ENCODE measurements around the gene SLC7A10.
A peak's percentile ranks its signal among the peaks of the same experiment; 100 is the strongest.
"Not testable (repeated sequence)": the region's sequence is repeated elsewhere in the genome, so short reads cannot be mapped to it uniquely, and the experiment has no call there.

The SLC7A10 gene

GRCh38 chr19:33195645-33196347 lies 29.9 kb downstream of the SLC7A10 start:
- peaks cover 0 to 7% of the 10 kb centered on the region in 2 donors for H3K36me3 ChIP-seq (ENCODE audit: control insufficient read depth in 1 of 2, insufficient read depth in 2 of 2, low read length in 2 of 2)
- peak overlapping the region; percentile 44 to 80 for H3K4me3 ChIP-seq (ENCODE audit: low read depth in 1 of 2, low read length in 2 of 2)
- peak overlapping the region; percentile 4 for H3K27ac ChIP-seq (ENCODE audit: low read length)
- peaks cover 0 to 15% of the 10 kb centered on the region in 2 donors for H3K4me1 ChIP-seq (ENCODE audit: control insufficient read depth in 1 of 2, insufficient read depth in 2 of 2, low read length in 2 of 2)
- H3K9me3 ChIP-seq (ENCODE audit: control insufficient read depth in 1 of 2, low read length in 2 of 2): no peaks in the 10 kb centered on the region
- peaks cover 4% of the 10 kb centered on the region for H3K27me3 ChIP-seq (ENCODE audit: low read depth, low read length)

DNA sequence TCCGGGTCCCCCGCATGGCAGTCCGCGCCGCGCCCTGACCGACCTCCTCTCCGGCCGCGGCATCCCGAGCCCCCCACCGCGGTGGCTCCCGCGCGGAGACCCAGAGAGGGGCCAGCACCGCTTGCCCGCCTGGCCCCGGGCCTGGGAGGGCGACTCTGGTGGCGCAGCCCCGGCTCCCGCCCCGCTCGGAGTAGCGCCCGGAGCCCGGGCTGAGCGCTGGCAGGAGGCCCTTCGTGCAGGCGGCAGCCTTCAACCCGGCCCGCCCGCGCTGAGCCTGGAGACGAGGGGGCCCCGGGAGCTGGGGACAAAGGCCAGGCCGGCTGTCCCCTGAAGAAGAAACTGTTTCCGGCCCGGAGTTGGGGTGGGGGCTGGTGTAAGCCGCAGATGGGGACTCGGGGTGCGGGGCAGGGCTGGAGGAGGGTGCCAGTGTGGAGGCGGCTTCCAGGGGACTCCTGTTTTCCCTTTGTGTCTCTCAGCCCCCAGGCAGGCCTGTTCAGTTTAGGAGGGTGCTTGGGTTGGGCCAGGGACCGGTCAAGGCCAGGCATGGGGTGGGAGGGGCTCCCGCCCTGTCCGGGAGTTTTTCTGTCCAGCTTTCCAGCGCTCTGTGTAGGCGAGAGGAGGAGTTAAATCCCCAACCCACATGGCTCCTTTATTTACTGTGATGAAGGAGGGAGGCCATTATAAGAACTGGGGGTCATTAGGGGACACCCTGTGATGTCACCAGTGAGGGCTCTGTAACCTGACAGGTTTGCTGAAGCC lies 30.6 kb downstream of the SLC7A10 start:
- Histone ChIP-seq H3K36me3 (ENCODE audit: control insufficient read depth in 1 of 2, insufficient read depth in 2 of 2, low read length in 2 of 2) (peaks cover 0 to 7% of the 10 kb centered on the region in 2 donors), H3K27ac (ENCODE audit: low read length) (peak overlapping the region; percentile 4), H3K4me1 (ENCODE audit: control insufficient read depth in 1 of 2, insufficient read depth in 2 of 2, low read length in 2 of 2) (peaks cover 0 to 15% of the 10 kb centered on the region in 2 donors), H3K4me3 (ENCODE audit: low read depth in 1 of 2, low read length in 2 of 2) (peak overlapping the region; percentile 44 to 80), H3K9me3 (ENCODE audit: control insufficient read depth in 1 of 2, low read length in 2 of 2) (no peaks in the 10 kb centered on the region), H3K27me3 (ENCODE audit: low read depth, low read length) (peaks cover 4% of the 10 kb centered on the region)

GRCh38 chr19:33194532-33194885 lies 31.1 kb downstream of the SLC7A10 start:
- Histone ChIP-seq H3K9me3 (ENCODE audit: control insufficient read depth in 1 of 2, low read length in 2 of 2) (no peaks in the 10 kb centered on the region), H3K36me3 (ENCODE audit: control insufficient read depth in 1 of 2, insufficient read depth in 2 of 2, low read length in 2 of 2) (peaks cover 0 to 5% of the 10 kb centered on the region in 2 donors), H3K4me3 (ENCODE audit: low read depth in 1 of 2, low read length in 2 of 2) (peak overlapping the region in 1 of 2 donors; percentile 80), H3K4me1 (ENCODE audit: control insufficient read depth in 1 of 2, insufficient read depth in 2 of 2, low read length in 2 of 2) (peaks cover 0 to 15% of the 10 kb centered on the region in 2 donors), H3K27me3 (ENCODE audit: low read depth, low read length) (peaks cover 4% of the 10 kb centered on the region), H3K27ac (ENCODE audit: low read length) (no peak overlapping the region)

GRCh38 chr19:33193865-33194362 lies 31.7 kb downstream of the SLC7A10 start, which contains the start of gene LRP3:
Gene LRP3 (plus strand): TSS chr19:33194330. CDS start chr19:33194786, 456 bp downstream.
- H3K4me1 ChIP-seq (ENCODE audit: control insufficient read depth in 1 of 2, insufficient read depth in 2 of 2, low read length in 2 of 2): peaks cover 0 to 15% of the 10 kb centered on the region in 2 donors
- peaks cover 4% of the 10 kb centered on the region for H3K27me3 ChIP-seq (ENCODE audit: low read depth, low read length)
- H3K27ac ChIP-seq (ENCODE audit: low read length): peak within 1 kb of the TSS; percentile 4
- no peaks in the 10 kb centered on the region for H3K9me3 ChIP-seq (ENCODE audit: control insufficient read depth in 1 of 2, low read length in 2 of 2)
- H3K36me3 ChIP-seq (ENCODE audit: control insufficient read depth in 1 of 2, insufficient read depth in 2 of 2, low read length in 2 of 2): no peaks in the 10 kb centered on the region
- H3K4me3 ChIP-seq (ENCODE audit: low read depth in 1 of 2, low read length in 2 of 2): peak within 1 kb of the TSS; percentile 44 to 80

DNA sequence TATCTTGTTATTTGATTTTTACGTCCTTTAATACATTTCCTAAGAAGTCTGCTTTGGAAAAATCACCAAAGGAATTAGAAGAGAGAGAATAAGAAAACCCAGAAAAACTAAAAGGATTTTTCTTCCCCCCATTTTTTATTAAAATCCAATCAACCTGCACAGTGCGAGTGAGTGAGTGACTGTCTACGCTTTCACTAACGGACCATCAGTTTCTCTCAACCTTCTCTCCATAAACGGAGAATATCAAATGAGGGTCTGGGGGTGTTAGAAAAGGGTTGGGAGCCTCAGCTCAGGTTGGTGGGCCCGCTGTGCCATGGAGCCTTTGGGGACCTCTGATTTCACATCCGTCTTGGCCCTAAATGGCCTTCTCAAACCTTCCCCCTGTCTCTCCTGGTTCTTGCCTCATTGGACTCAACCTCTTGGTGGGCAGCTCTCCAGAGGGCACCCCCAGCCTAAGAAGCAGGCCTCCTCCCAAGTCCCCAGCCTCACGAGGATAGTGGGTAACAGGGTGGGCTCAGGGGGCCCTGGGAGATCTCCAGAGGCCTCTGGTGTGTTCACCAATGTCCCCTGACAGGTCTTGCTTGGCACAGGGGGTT lies 32.3 kb downstream of the SLC7A10 start:
- Histone ChIP-seq H3K4me1 (ENCODE audit: control insufficient read depth in 1 of 2, insufficient read depth in 2 of 2, low read length in 2 of 2) (peaks cover 0 to 15% of the 10 kb centered on the region in 2 donors), H3K36me3 (ENCODE audit: control insufficient read depth in 1 of 2, insufficient read depth in 2 of 2, low read length in 2 of 2) (no peaks in the 10 kb centered on the region), H3K27me3 (ENCODE audit: low read depth, low read length) (peaks cover 4% of the 10 kb centered on the region), H3K27ac (ENCODE audit: low read length) (no peak overlapping the region), H3K4me3 (ENCODE audit: low read depth in 1 of 2, low read length in 2 of 2) (no peak overlapping the region), H3K9me3 (ENCODE audit: control insufficient read depth in 1 of 2, low read length in 2 of 2) (no peaks in the 10 kb centered on the region)

GRCh38 chr19:33192010-33192409 lies 33.6 kb downstream of the SLC7A10 start:
- no peak overlapping the region for H3K27ac ChIP-seq (ENCODE audit: low read length)
- H3K4me1 ChIP-seq (ENCODE audit: control insufficient read depth in 1 of 2, insufficient read depth in 2 of 2, low read length in 2 of 2): peaks cover 0 to 15% of the 10 kb centered on the region in 2 donors
- peaks cover 4% of the 10 kb centered on the region for H3K27me3 ChIP-seq (ENCODE audit: low read depth, low read length)
- no peak overlapping the region for H3K4me3 ChIP-seq (ENCODE audit: low read depth in 1 of 2, low read length in 2 of 2)
- H3K9me3 ChIP-seq (ENCODE audit: control insufficient read depth in 1 of 2, low read length in 2 of 2): no peaks in the 10 kb centered on the region
- no peaks in the 10 kb centered on the region for H3K36me3 ChIP-seq (ENCODE audit: control insufficient read depth in 1 of 2, insufficient read depth in 2 of 2, low read length in 2 of 2)

GRCh38 chr19:33191501-33191900 lies 34.1 kb downstream of the SLC7A10 start:
- Histone ChIP-seq H3K27me3 (ENCODE audit: low read depth, low read length) (peaks cover 4% of the 10 kb centered on the region), H3K27ac (ENCODE audit: low read length) (no peak overlapping the region), H3K36me3 (ENCODE audit: control insufficient read depth in 1 of 2, insufficient read depth in 2 of 2, low read length in 2 of 2) (no peaks in the 10 kb centered on the region), H3K4me3 (ENCODE audit: low read depth in 1 of 2, low read length in 2 of 2) (no peak overlapping the region), H3K4me1 (ENCODE audit: control insufficient read depth in 1 of 2, insufficient read depth in 2 of 2, low read length in 2 of 2) (peaks cover 0 to 15% of the 10 kb centered on the region in 2 donors), H3K9me3 (ENCODE audit: control insufficient read depth in 1 of 2, low read length in 2 of 2) (no peaks in the 10 kb centered on the region)

DNA sequence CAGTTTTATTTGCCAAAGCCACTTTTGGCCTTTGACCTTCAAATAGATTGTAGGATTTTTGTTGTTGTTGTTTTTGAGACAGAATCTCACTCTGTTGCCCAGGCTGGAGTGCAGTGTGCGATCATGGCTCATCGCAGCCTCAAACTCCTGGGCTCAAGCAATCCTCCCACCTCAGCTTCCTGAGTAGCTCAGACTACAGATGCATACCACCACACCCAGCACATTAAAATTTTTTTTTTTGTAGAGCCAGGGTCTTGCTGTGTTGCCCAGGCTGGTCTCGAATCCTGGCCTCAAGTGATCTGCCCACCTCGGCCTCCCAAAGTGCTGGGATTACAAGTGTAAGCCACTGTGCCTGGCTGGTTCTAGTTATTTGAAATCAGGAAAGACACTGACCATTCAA lies 34.6 kb downstream of the SLC7A10 start:
- not testable (repeated sequence) for H3K27ac ChIP-seq (ENCODE audit: low read length); H3K9me3 ChIP-seq (ENCODE audit: control insufficient read depth in 1 of 2, low read length in 2 of 2); H3K4me3 ChIP-seq (ENCODE audit: low read depth in 1 of 2, low read length in 2 of 2); H3K27me3 ChIP-seq (ENCODE audit: low read depth, low read length); H3K36me3 ChIP-seq (ENCODE audit: control insufficient read depth in 1 of 2, insufficient read depth in 2 of 2, low read length in 2 of 2)
- peaks cover 0 to 11% of the 10 kb centered on the region in 2 donors for H3K4me1 ChIP-seq (ENCODE audit: control insufficient read depth in 1 of 2, insufficient read depth in 2 of 2, low read length in 2 of 2)

DNA sequence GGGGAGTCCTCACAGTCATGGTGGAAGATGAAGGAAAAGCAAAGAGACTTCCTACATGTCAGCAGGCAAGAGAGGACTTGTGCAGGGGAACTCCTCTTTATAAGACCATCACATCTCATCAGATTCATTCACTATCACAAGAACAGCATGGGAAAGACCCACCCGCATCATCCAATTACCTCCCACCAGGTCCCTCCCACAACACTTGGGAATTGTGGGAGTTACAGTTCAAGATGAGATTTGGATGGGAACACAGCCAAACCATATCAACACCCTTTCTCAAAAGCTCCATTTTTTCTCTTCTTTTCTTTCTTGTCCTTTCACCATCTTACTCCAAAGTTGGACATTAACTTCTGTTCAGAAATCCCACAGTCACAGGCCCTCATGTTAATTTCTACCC lies 36.2 kb downstream of the SLC7A10 start:
- no peak overlapping the region for H3K4me3 ChIP-seq (ENCODE audit: low read depth in 1 of 2, low read length in 2 of 2)
- H3K9me3 ChIP-seq (ENCODE audit: control insufficient read depth in 1 of 2, low read length in 2 of 2): no peaks in the 10 kb centered on the region
- H3K27me3 ChIP-seq (ENCODE audit: low read depth, low read length): peaks cover 4% of the 10 kb centered on the region
- H3K36me3 ChIP-seq (ENCODE audit: control insufficient read depth in 1 of 2, insufficient read depth in 2 of 2, low read length in 2 of 2): no peaks in the 10 kb centered on the region
- no peak overlapping the region for H3K27ac ChIP-seq (ENCODE audit: low read length)
- H3K4me1 ChIP-seq (ENCODE audit: control insufficient read depth in 1 of 2, insufficient read depth in 2 of 2, low read length in 2 of 2): peaks cover 0 to under 1% of the 10 kb centered on the region in 2 donors

GRCh38 chr19:33187183-33187540 lies 38.5 kb downstream of the SLC7A10 start:
- Histone ChIP-seq H3K4me3 (ENCODE audit: low read depth in 1 of 2, low read length in 2 of 2) (no peak overlapping the region), H3K27ac (ENCODE audit: low read length) (no peak overlapping the region), H3K9me3 (ENCODE audit: control insufficient read depth in 1 of 2, low read length in 2 of 2) (no peaks in the 10 kb centered on the region), H3K36me3 (ENCODE audit: control insufficient read depth in 1 of 2, insufficient read depth in 2 of 2, low read length in 2 of 2) (no peaks in the 10 kb centered on the region), H3K27me3 (ENCODE audit: low read depth, low read length) (no peaks in the 10 kb centered on the region), H3K4me1 (ENCODE audit: control insufficient read depth in 1 of 2, insufficient read depth in 2 of 2, low read length in 2 of 2) (peaks cover 0 to 7% of the 10 kb centered on the region in 2 donors)

GRCh38 chr19:33186431-33187182 lies 39.0 kb downstream of the SLC7A10 start:
- H3K4me3 ChIP-seq (ENCODE audit: low read depth in 1 of 2, low read length in 2 of 2): no peak overlapping the region
- no peak overlapping the region for H3K27ac ChIP-seq (ENCODE audit: low read length)
- H3K36me3 ChIP-seq (ENCODE audit: control insufficient read depth in 1 of 2, insufficient read depth in 2 of 2, low read length in 2 of 2): no peaks in the 10 kb centered on the region

More at GRCh38 chr19:33186431-33187182, 39.0 kb downstream of the SLC7A10 start:
- Histone ChIP-seq H3K4me1 (ENCODE audit: control insufficient read depth in 1 of 2, insufficient read depth in 2 of 2, low read length in 2 of 2) (peaks cover 0 to 7% of the 10 kb centered on the region in 2 donors), H3K9me3 (ENCODE audit: control insufficient read depth in 1 of 2, low read length in 2 of 2) (no peaks in the 10 kb centered on the region), H3K27me3 (ENCODE audit: low read depth, low read length) (no peaks in the 10 kb centered on the region)

Data from muscle layer of duodenum (tissue), 2 donors.